Measurements from ENCODE around the gene TEAD1.

GRCh38 chr11:12922980-12923507, 248.8 kb downstream of the TEAD1 start:
- TF ChIP-seq, protein P1, sequence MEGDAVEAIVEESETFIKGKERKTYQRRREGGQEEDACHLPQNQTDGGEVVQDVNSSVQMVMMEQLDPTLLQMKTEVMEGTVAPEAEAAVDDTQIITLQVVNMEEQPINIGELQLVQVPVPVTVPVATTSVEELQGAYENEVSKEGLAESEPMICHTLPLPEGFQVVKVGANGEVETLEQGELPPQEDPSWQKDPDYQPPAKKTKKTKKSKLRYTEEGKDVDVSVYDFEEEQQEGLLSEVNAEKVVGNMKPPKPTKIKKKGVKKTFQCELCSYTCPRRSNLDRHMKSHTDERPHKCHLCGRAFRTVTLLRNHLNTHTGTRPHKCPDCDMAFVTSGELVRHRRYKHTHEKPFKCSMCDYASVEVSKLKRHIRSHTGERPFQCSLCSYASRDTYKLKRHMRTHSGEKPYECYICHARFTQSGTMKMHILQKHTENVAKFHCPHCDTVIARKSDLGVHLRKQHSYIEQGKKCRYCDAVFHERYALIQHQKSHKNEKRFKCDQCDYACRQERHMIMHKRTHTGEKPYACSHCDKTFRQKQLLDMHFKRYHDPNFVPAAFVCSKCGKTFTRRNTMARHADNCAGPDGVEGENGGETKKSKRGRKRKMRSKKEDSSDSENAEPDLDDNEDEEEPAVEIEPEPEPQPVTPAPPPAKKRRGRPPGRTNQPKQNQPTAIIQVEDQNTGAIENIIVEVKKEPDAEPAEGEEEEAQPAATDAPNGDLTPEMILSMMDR (IDR thresholded peaks at IDR 0.05; ENCODE audit: extremely low read depth in 1 of 2, insufficient read depth in 1 of 2, low read depth in 1 of 2, low read length in 2 of 2), result no peak
- TF ChIP-seq POLR2A (IDR thresholded peaks at IDR 0.05; ENCODE audit: low read depth, low read length) (no peak), JUN (IDR thresholded peaks at IDR 0.05; ENCODE audit: borderline replicate concordance, insufficient read depth, insufficient read length, low read depth) (no peak)
- TF ChIP-seq, protein P2, sequence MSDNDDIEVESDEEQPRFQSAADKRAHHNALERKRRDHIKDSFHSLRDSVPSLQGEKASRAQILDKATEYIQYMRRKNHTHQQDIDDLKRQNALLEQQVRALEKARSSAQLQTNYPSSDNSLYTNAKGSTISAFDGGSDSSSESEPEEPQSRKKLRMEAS (IDR thresholded peaks at IDR 0.05; ENCODE audit: insufficient read depth, insufficient read length), result no peak
